ENCODE data around the gene BCL2. TPM values are rescaled to one million over a fixed set of nuclear protein-coding genes. Genes with fewer than 3 reads are reported as not detected.

Gene BCL2
- total and polyA plus RNA-seq, 2 donors from 2014 or later = 6.0 to 39.2 TPM

DNA sequence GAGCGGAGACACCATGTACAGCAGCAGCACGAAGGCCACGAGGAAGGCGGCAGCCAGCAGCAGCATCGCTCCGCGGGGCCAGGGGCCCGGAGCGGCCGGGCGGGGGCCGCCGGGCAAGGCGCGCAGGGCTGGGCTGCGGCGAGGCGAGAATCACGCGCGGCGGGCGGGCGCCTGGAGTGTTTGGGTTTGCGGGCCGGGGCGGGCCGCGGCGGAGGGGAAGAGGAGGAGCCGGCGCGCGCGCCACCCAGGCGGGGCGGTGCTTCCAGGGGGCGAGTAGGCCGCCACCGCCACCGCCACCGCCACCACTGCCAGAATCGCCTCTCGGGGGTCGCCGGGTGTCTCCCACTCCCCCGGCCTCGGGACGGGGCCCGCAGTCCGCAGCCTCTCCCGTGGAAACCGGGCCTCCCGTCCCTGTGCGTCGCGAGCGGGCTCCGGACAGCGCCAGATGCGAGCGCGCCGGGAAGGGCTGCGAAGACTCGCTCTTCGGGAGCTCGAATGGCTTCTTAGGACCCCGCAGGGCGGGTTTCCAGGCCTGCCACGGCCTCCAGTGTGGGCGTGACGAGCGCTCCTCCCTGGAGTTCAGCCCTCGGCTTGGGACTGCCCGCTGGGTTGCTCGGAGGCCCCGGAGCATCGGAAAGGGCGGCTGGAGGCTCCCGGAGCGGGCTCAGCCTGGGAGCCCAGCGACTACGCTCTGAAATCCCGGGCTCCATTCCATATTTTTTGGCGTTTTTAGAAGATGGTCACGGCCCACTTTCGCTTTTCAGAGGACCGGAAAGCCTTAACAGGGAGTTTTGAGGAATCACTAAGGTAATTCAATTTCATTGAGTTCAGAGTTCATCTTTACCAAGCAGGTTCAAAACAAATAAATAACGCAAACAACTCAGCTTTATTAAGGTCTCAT is 47.7 kb upstream of the BCL2 start, which contains the start of gene KDSR:
TSS of gene KDSR (minus strand) at position 154 of the 901 bp plus-strand sequence. CDS start at position 66, 88 bp downstream.
- Histone ChIP-seq H3K9ac (ENCODE audit: low read length in 3 of 3) (peak within 1 kb of the TSS; percentile 68 to 84 (median 69)), H3K4me3 (ENCODE audit: low read length in 3 of 3) (peak within 1 kb of the TSS; percentile 78 to 99 (median 96)), H3K36me3 (ENCODE audit: control insufficient read depth in 2 of 3, insufficient read depth in 3 of 3, low read length in 3 of 3) (peaks cover 0 to 2% (median 0%) of the 10 kb centered on the region in 3 donors), H3K27ac (ENCODE audit: low read depth in 2 of 2, low read length in 2 of 2) (peak within 1 kb of the TSS; percentile 91 to 94), H3K27me3 (ENCODE audit: control insufficient read depth, insufficient read depth, low read length) (no peaks in the 10 kb centered on the region), H3K9me3 (ENCODE audit: control insufficient read depth in 2 of 3, insufficient read depth in 1 of 3, low read length in 3 of 3) (no peaks in the 10 kb centered on the region), H3K4me1 (ENCODE audit: control insufficient read depth in 2 of 3, insufficient read depth in 2 of 3, low read depth in 1 of 3, low read length in 3 of 3) (peaks cover 0 to 3% (median 0%) of the 10 kb centered on the region in 3 donors)
- FAIRE-seq (peak; percentile 62), DNase-seq (peak; percentile 97 to 100 (median 99))
- intact Hi-C loops (cut with DNase I) = no loop called here
- TF ChIP-seq, protein P1, sequence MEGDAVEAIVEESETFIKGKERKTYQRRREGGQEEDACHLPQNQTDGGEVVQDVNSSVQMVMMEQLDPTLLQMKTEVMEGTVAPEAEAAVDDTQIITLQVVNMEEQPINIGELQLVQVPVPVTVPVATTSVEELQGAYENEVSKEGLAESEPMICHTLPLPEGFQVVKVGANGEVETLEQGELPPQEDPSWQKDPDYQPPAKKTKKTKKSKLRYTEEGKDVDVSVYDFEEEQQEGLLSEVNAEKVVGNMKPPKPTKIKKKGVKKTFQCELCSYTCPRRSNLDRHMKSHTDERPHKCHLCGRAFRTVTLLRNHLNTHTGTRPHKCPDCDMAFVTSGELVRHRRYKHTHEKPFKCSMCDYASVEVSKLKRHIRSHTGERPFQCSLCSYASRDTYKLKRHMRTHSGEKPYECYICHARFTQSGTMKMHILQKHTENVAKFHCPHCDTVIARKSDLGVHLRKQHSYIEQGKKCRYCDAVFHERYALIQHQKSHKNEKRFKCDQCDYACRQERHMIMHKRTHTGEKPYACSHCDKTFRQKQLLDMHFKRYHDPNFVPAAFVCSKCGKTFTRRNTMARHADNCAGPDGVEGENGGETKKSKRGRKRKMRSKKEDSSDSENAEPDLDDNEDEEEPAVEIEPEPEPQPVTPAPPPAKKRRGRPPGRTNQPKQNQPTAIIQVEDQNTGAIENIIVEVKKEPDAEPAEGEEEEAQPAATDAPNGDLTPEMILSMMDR (IDR thresholded peaks at IDR 0.05; ENCODE audit: borderline replicate concordance, extremely low read depth, insufficient read depth) = no peak

DNA sequence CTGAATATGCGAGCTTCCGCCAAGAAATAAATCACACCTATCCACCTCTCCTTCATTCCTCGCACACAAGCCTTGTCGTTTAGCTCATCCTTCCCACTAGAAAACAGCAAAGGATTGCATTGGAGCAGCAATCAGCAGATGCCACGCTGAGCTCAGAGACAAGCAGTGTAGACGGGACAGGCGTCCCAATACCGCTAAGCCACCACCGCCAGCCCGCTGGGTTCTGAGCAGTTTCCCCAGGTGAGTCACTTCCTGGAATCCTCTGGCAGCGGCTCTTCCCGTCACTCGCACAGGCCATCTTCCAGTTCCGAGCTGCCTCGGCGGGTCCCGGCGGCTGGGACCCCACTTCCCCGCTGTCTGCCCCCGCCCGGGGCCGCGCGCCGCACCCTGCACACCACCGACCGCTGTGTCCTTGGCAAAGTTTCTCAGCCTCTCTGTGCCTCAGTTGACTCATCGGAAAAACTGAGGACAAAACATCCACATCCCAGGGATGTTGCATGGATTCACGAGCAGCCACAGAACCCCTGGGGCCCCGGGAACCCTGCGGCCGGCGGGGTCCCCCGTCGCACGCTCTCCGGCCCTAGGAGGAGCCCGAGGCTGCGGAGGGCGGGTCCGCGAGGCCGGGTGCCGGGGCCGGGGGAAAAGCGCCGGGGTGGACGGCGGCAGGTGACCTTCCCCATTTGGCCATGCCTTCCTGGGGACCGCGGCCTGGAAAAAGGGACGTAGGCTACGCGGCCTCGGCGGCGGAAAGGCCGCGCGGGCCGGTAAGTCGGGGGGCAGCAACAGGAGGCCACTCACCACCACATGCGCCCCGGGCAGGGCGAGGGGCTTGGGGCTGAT is 46.9 kb upstream of the BCL2 start:
- TF ChIP-seq, protein P1 (IDR thresholded peaks at IDR 0.05; ENCODE audit: borderline replicate concordance, extremely low read depth, insufficient read depth) = no peak
- Histone ChIP-seq H3K4me3 (ENCODE audit: low read length in 3 of 3) (peak overlapping the region; percentile 78 to 99 (median 96)), H3K9ac (ENCODE audit: low read length in 3 of 3) (peak overlapping the region; percentile 68 to 77 (median 68)), H3K4me1 (ENCODE audit: control insufficient read depth in 2 of 3, insufficient read depth in 2 of 3, low read depth in 1 of 3, low read length in 3 of 3) (peaks cover 0 to 3% (median 0%) of the 10 kb centered on the region in 3 donors), H3K27me3 (ENCODE audit: control insufficient read depth, insufficient read depth, low read length) (no peaks in the 10 kb centered on the region), H3K27ac (ENCODE audit: low read depth in 2 of 2, low read length in 2 of 2) (peak overlapping the region; percentile 79 to 91), H3K9me3 (ENCODE audit: control insufficient read depth in 2 of 3, insufficient read depth in 1 of 3, low read length in 3 of 3) (no peaks in the 10 kb centered on the region), H3K36me3 (ENCODE audit: control insufficient read depth in 2 of 3, insufficient read depth in 3 of 3, low read length in 3 of 3) (peaks cover 0 to 8% (median 0%) of the 10 kb centered on the region in 3 donors)
- intact Hi-C loops (cut with DNase I) = no loop called here
- peak; percentile 27 to 85 (median 57) for DNase-seq
- no peak for FAIRE-seq

DNA sequence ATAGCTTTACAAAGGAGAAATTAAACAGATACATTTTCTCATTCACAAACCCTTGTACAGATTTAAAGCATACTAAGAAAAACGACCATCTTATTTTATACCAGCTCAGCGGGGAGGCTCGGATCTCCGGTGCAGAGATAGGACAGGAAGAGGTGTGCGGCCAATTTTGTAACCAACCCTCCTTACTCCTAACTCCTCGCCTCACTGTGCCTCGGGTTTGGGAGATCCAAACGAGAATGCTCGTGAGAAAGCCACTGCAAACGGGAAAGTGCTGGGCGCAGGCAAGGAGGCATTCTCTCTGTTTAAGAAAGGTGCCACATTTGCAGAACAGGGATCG is 46.3 kb upstream of the BCL2 start:
- peaks cover 0 to 11% (median 0%) of the 10 kb centered on the region in 3 donors for H3K36me3 ChIP-seq (ENCODE audit: control insufficient read depth in 2 of 3, insufficient read depth in 3 of 3, low read length in 3 of 3)
- FAIRE-seq = no peak
- H3K9ac ChIP-seq (ENCODE audit: low read length in 3 of 3) = peak overlapping the region; percentile 68 to 77 (median 68)
- TF ChIP-seq, protein P1 (IDR thresholded peaks at IDR 0.05; ENCODE audit: borderline replicate concordance, extremely low read depth, insufficient read depth) = no peak
- H3K27ac ChIP-seq (ENCODE audit: low read depth in 2 of 2, low read length in 2 of 2) = peak overlapping the region in 1 of 2 donors; percentile 41
- intact Hi-C loops (cut with DNase I) = no loop called here
- no peaks in the 10 kb centered on the region for H3K9me3 ChIP-seq (ENCODE audit: control insufficient read depth in 2 of 3, insufficient read depth in 1 of 3, low read length in 3 of 3)
- H3K4me3 ChIP-seq (ENCODE audit: low read length in 3 of 3) = peak overlapping the region; percentile 78 to 99 (median 96)
- peak in 1 of 5 donors; percentile 14 for DNase-seq
- no peaks in the 10 kb centered on the region for H3K27me3 ChIP-seq (ENCODE audit: control insufficient read depth, insufficient read depth, low read length)
- H3K4me1 ChIP-seq (ENCODE audit: control insufficient read depth in 2 of 3, insufficient read depth in 2 of 3, low read depth in 1 of 3, low read length in 3 of 3) = peaks cover 0 to 3% (median 0%) of the 10 kb centered on the region in 3 donors
